Body of pancreas (tissue), 4 donors: Measurements from ENCODE around the gene SIX4.

Experiments used
- CTCF ChIP-seq, 7 experiments: fragments of 450-650 bp in 4 of 7; fragments of 200-600 bp in 3 of 7; sonication (generic) in 3 of 7; IDR thresholded peaks; one replicate each; pipeline ENCODE4 v1.5.1; 2016 to 2019; ENCODE audit warnings: antibody characterized with exemption in 7 of 7
- POLR2A ChIP-seq, 3 donors: fragments of 450-650 bp; IDR thresholded peaks; one replicate each; pipeline ENCODE4 v1.6.1; 2016; ENCODE audit warnings: antibody characterized with exemption in 3 of 3, mild to moderate bottlenecking in 2 of 3

GRCh38 chr14:60736494-60736893, 12.3 kb upstream of the SIX4 start:
- TF ChIP-seq CTCF (IDR thresholded peaks at IDR 0.05) (no peak), POLR2A (IDR thresholded peaks at IDR 0.05) (no peak)
